Activated CD8-positive, alpha-beta memory T cell treated with anti-CD3 and anti-CD28 coated beads, Interleukin-2, amount 10 ng/mL, durations not matched to agents 7 days and 5 days (primary cell): ENCODE results near the gene CEND1. TPM values are rescaled to one million over a fixed set of nuclear protein-coding genes. Genes with fewer than 3 reads are reported as not detected.

Experiments
- ATAC-seq: fragments of 150-1000 bp; cut with Tn5 transposase; one replicate; pipeline ENCODE4 v1.10.0; 2021; ENCODE audit warnings: moderate library complexity
- CTCF ChIA-PET: fragments of 350-600 bp; sonication (Branson Sonifier 250); formaldehyde crosslinking; loops from one replicate; lab custom pipeline; 2021; ENCODE audit warnings: antibody characterized with exemption; lab: Charles Lee
- DNase-seq: peaks from one replicate; pipeline ENCODE4 v3.0.0-alpha.2; 2020
- H3K27ac Mint-ChIP-seq: one replicate; pipeline ENCODE4 v1.8.0; 2021; ENCODE audit warnings: mild to moderate bottlenecking, mixed read lengths
- H3K27me3 Mint-ChIP-seq: one replicate; pipeline ENCODE4 v1.8.0; 2021; ENCODE audit warnings: mixed read lengths
- H3K36me3 Mint-ChIP-seq: one replicate; pipeline ENCODE4 v1.8.0; 2021; ENCODE audit warnings: mild to moderate bottlenecking, mixed read lengths
- H3K4me1 Mint-ChIP-seq: one replicate; pipeline ENCODE4 v1.8.0; 2021; ENCODE audit warnings: mixed read lengths
- H3K4me3 Mint-ChIP-seq: one replicate; pipeline ENCODE4 v1.8.0; 2021; ENCODE audit warnings: mild to moderate bottlenecking, moderate library complexity, mixed read lengths
- H3K9me3 Mint-ChIP-seq: one replicate; pipeline ENCODE4 v1.8.0; 2022; ENCODE audit warnings: low read depth, mixed read lengths
- total RNA-seq, 2 experiments: library from RNA; stranded (reverse); gene quantifications; one replicate each; pipeline ENCODE4 v1.2.3, GENCODE V29; 2021

The CEND1 gene
- 1 to 10 TPM; 1.3 to 3.7 TPM for total RNA-seq

GRCh38 chr11:789943-790342 lies at the start of gene CEND1:
CEND1 (minus strand) TSS chr11:790090; CDS start chr11:788576, 1,514 bp downstream.
- Mint-ChIP-seq H3K27ac (no peak within 1 kb of the TSS), H3K9me3 (no peaks in the 10 kb centered on the region), H3K4me1 (peaks cover 17% of the 10 kb centered on the region), H3K27me3 (no peaks in the 10 kb centered on the region), H3K4me3 (peak within 1 kb of the TSS; percentile 48), H3K36me3 (peaks cover under 1% of the 10 kb centered on the region)
- DNase-seq: peak; percentile 67
- CTCF ChIA-PET: interaction anchor here (1.0 to 1.2 kb wide), 2 partner anchors 9 to 63 kb away, joined by 4 read pairs; no protein-coding TSS in a partner anchor
- ATAC-seq: peak; percentile 52

GRCh38 chr11:839280-839623 lies 49.4 kb upstream of the CEND1 start:
- no peak overlapping the region for H3K27ac Mint-ChIP-seq
- H3K4me1 Mint-ChIP-seq: peaks cover 25% of the 10 kb centered on the region
- ATAC-seq: no peak
- no peaks in the 10 kb centered on the region for H3K9me3 Mint-ChIP-seq
- no peak for DNase-seq
- CTCF ChIA-PET: no interaction called here
- H3K27me3 Mint-ChIP-seq: no peaks in the 10 kb centered on the region
- peaks cover 7% of the 10 kb centered on the region for H3K36me3 Mint-ChIP-seq
- no peak overlapping the region for H3K4me3 Mint-ChIP-seq

- ATAC-seq: no peak
- CTCF ChIA-PET: interaction anchor here (0.9 kb wide), 1 partner anchor 11 kb away, joined by 3 read pairs; the partner anchor contains the start of gene CRACR2B
- DNase-seq: no peak
- Mint-ChIP-seq H3K36me3 (peaks cover 7% of the 10 kb centered on the region), H3K4me1 (peaks cover 25% of the 10 kb centered on the region), H3K4me3 (no peak overlapping the region), H3K27ac (no peak overlapping the region), H3K9me3 (no peaks in the 10 kb centered on the region), H3K27me3 (no peaks in the 10 kb centered on the region)
Measured at GRCh38 chr11:838441-839279, 48.8 kb upstream of the CEND1 start.

GRCh38 chr11:837990-838307 lies 48.1 kb upstream of the CEND1 start:
- Mint-ChIP-seq H3K4me3 (no peak overlapping the region), H3K36me3 (peaks cover 7% of the 10 kb centered on the region), H3K27me3 (no peaks in the 10 kb centered on the region), H3K4me1 (peaks cover 24% of the 10 kb centered on the region), H3K9me3 (no peaks in the 10 kb centered on the region), H3K27ac (no peak overlapping the region)
- no peak for ATAC-seq
- CTCF ChIA-PET: interaction anchor here (0.9 to 1.0 kb wide), 2 partner anchors 9 to 10 kb away, joined by 3 read pairs; partner anchors contain the start of gene CRACR2B
- no peak for DNase-seq

GRCh38 chr11:837189-837989 lies 47.5 kb upstream of the CEND1 start:
- CTCF ChIA-PET: interaction anchor here (1.0 kb wide), 1 partner anchor 10 kb away, joined by 3 read pairs; no protein-coding TSS in a partner anchor
- Mint-ChIP-seq H3K27me3 (peaks cover under 1% of the 10 kb centered on the region), H3K4me1 (peaks cover 24% of the 10 kb centered on the region), H3K36me3 (peaks cover 7% of the 10 kb centered on the region), H3K4me3 (no peak overlapping the region), H3K9me3 (no peaks in the 10 kb centered on the region), H3K27ac (no peak overlapping the region)
- DNase-seq (no peak), ATAC-seq (no peak)

GRCh38 chr11:836700-837099 lies 46.8 kb upstream of the CEND1 start:
- H3K4me3 Mint-ChIP-seq: no peak overlapping the region
- no peaks in the 10 kb centered on the region for H3K9me3 Mint-ChIP-seq
- CTCF ChIA-PET: interaction anchor here (0.7 kb wide), 1 partner anchor 29 kb away, joined by 3 read pairs; no protein-coding TSS in a partner anchor
- H3K27ac Mint-ChIP-seq: no peak overlapping the region
- H3K4me1 Mint-ChIP-seq: peaks cover 27% of the 10 kb centered on the region
- peaks cover 7% of the 10 kb centered on the region for H3K27me3 Mint-ChIP-seq
- peaks cover 7% of the 10 kb centered on the region for H3K36me3 Mint-ChIP-seq
- DNase-seq (no peak), ATAC-seq (no peak)

- ATAC-seq: no peak
- Mint-ChIP-seq H3K27me3 (peaks cover 11% of the 10 kb centered on the region), H3K9me3 (no peaks in the 10 kb centered on the region), H3K4me3 (no peak overlapping the region), H3K4me1 (peaks cover 26% of the 10 kb centered on the region), H3K27ac (no peak overlapping the region), H3K36me3 (peaks cover 7% of the 10 kb centered on the region)
- CTCF ChIA-PET: interaction anchor here (0.7 kb wide), 1 partner anchor 28 kb away, joined by 3 read pairs; no protein-coding TSS in a partner anchor
- no peak for DNase-seq
Measured at GRCh38 chr11:836274-836673, 46.4 kb upstream of the CEND1 start.

GRCh38 chr11:834371-835316 lies 44.8 kb upstream of the CEND1 start:
- CTCF ChIA-PET: interaction anchor here (1.1 to 3.4 kb wide), 3 partner anchors 9 to 13 kb away, joined by 3 to 13 read pairs (median 3); no protein-coding TSS in a partner anchor
- Mint-ChIP-seq H3K36me3 (no peaks in the 10 kb centered on the region), H3K27ac (no peak overlapping the region), H3K4me1 (peaks cover 21% of the 10 kb centered on the region), H3K9me3 (no peaks in the 10 kb centered on the region), H3K27me3 (peaks cover 23% of the 10 kb centered on the region), H3K4me3 (peak overlapping the region; percentile 48)
- DNase-seq: no peak
- no peak for ATAC-seq

- Mint-ChIP-seq H3K27ac (no peak overlapping the region), H3K4me1 (peaks cover 25% of the 10 kb centered on the region), H3K9me3 (no peaks in the 10 kb centered on the region), H3K27me3 (peaks cover 31% of the 10 kb centered on the region), H3K4me3 (peak overlapping the region; percentile 48), H3K36me3 (no peaks in the 10 kb centered on the region)
- DNase-seq (no peak), ATAC-seq (no peak)
- CTCF ChIA-PET: interaction anchor here (1.1 to 3.4 kb wide), 2 partner anchors 9 to 14 kb away, joined by 3 to 13 read pairs; no protein-coding TSS in a partner anchor
Measured at GRCh38 chr11:833849-834311, 44.0 kb upstream of the CEND1 start.

- Mint-ChIP-seq H3K27me3 (peaks cover 36% of the 10 kb centered on the region), H3K27ac (no peak overlapping the region), H3K4me1 (peaks cover 25% of the 10 kb centered on the region), H3K36me3 (no peaks in the 10 kb centered on the region), H3K4me3 (peak overlapping the region; percentile 48), H3K9me3 (no peaks in the 10 kb centered on the region)
- peak; percentile 24 for ATAC-seq
- DNase-seq: peak; percentile 59
- CTCF ChIA-PET: interaction anchor here (1.0 to 3.4 kb wide), 4 partner anchors 9 to 24 kb away, joined by 3 to 13 read pairs (median 8); partner anchors contain the start of genes POLR2L and TSPAN4
Measured at GRCh38 chr11:833114-833791, 43.4 kb upstream of the CEND1 start.

- DNase-seq (peak; percentile 51), ATAC-seq (peak; percentile 63)
- Mint-ChIP-seq H3K27me3 (peaks cover 41% of the 10 kb centered on the region), H3K27ac (no peak within 1 kb of the TSS), H3K36me3 (no peaks in the 10 kb centered on the region), H3K4me1 (peaks cover 31% of the 10 kb centered on the region), H3K4me3 (peak within 1 kb of the TSS; percentile 48), H3K9me3 (no peaks in the 10 kb centered on the region)
- CTCF ChIA-PET: interaction anchor here (1.0 to 3.4 kb wide), 4 partner anchors 10 to 28 kb away, joined by 3 to 13 read pairs (median 8); partner anchors contain the start of genes PIDD1, POLR2L and TSPAN4
Measured at GRCh38 chr11:832529-833113, 42.7 kb upstream of the CEND1 start, which contains the start of gene CD151. CD151 (plus strand) TSS chr11:832952; CDS start chr11:836070, 3,118 bp downstream.
